H9 (cell line): ENCODE measurements around the gene OR9G4. TPM values are rescaled to one million over a fixed set of nuclear protein-coding genes. Genes with fewer than 3 reads are reported as not detected.

ENCODE experiments used
- DNase-seq: peaks from one replicate; pipeline ENCODE4 v3.0.0-alpha.2; 2017
- H2AFZ ChIP-seq: one replicate; pipeline ENCODE4 v1.6.1; 2013; ENCODE audit warnings: mild to moderate bottlenecking, low read length, control low read depth, moderate library complexity
- H2AK5ac ChIP-seq: 2 replicates; pipeline ENCODE4 v1.6.1; 2013; ENCODE audit warnings: low read length, control low read depth, mixed read lengths; ENCODE audit not compliant: insufficient read length
- H2BK120ac ChIP-seq: one replicate; pipeline ENCODE4 v1.6.1; 2013; ENCODE audit warnings: low read depth, mild to moderate bottlenecking, low read length, control low read depth, inconsistent platforms; ENCODE audit not compliant: poor library complexity, severe bottlenecking
- H2BK12ac ChIP-seq: 2 replicates; pipeline ENCODE4 v1.6.1; 2013; ENCODE audit warnings: low read length, control low read depth, mixed read lengths, low read depth; ENCODE audit not compliant: insufficient read length
- H2BK15ac ChIP-seq: 2 replicates; pipeline ENCODE4 v1.6.1; 2013; ENCODE audit warnings: low read depth, low read length, control low read depth
- H2BK20ac ChIP-seq: one replicate; pipeline ENCODE4 v1.6.1; 2013; ENCODE audit warnings: low read depth, mild to moderate bottlenecking, low read length, control low read depth, inconsistent platforms; ENCODE audit not compliant: poor library complexity, severe bottlenecking
- H2BK5ac ChIP-seq: 2 replicates; pipeline ENCODE4 v1.6.1; 2013; ENCODE audit warnings: low read length, control low read depth, mixed read lengths; ENCODE audit not compliant: insufficient read length
- H3K14ac ChIP-seq: 2 replicates; pipeline ENCODE4 v1.6.1; 2013; ENCODE audit warnings: low read length, control low read depth; ENCODE audit not compliant: insufficient read depth
- H3K18ac ChIP-seq: 2 replicates; pipeline ENCODE4 v1.6.1; 2013; ENCODE audit warnings: low read depth, mild to moderate bottlenecking, mixed read lengths, low read length, control low read depth; ENCODE audit not compliant: insufficient read length
- H3K23ac ChIP-seq: 2 replicates; pipeline ENCODE4 v1.6.1; 2013; ENCODE audit warnings: low read length, control low read depth, mixed read lengths, low read depth; ENCODE audit not compliant: insufficient read length
- H3K23me2 ChIP-seq: 2 replicates; pipeline ENCODE4 v1.6.1; 2013; ENCODE audit warnings: low read depth, mild to moderate bottlenecking, mixed read lengths, low read length, control low read depth; ENCODE audit not compliant: insufficient read length, poor library complexity, severe bottlenecking
- H3K27ac ChIP-seq: 2 replicates; pipeline ENCODE4 v1.5.1; 2013; ENCODE audit warnings: low read length, control low read depth, mixed read lengths, low read depth; ENCODE audit not compliant: insufficient read length
- H3K27me3 ChIP-seq: 2 replicates; pipeline ENCODE4 v1.6.1; 2013; ENCODE audit warnings: low read length, control low read depth, inconsistent platforms; ENCODE audit not compliant: insufficient read depth
- H3K4ac ChIP-seq: 2 replicates; pipeline ENCODE4 v1.6.1; 2013; ENCODE audit warnings: low read depth, mild to moderate bottlenecking, control low read depth, inconsistent platforms, low read length, moderate library complexity
- H3K4me1 ChIP-seq: 2 replicates; pipeline ENCODE4 v1.6.1; 2013; ENCODE audit warnings: low read length, control low read depth, inconsistent platforms; ENCODE audit not compliant: insufficient read depth
- H3K4me2 ChIP-seq: 2 replicates; pipeline ENCODE4 v1.6.1; 2013; ENCODE audit warnings: low read length, control low read depth, mixed read lengths; ENCODE audit not compliant: insufficient read length, insufficient read depth
- H3K56ac ChIP-seq: 2 replicates; pipeline ENCODE4 v1.6.1; 2013; ENCODE audit warnings: low read depth, mild to moderate bottlenecking, mixed read lengths, low read length, control low read depth; ENCODE audit not compliant: insufficient read length
- H3K79me1 ChIP-seq: 2 replicates; pipeline ENCODE4 v1.6.1; 2013; ENCODE audit warnings: low read depth, mild to moderate bottlenecking, moderate library complexity, low read length, control low read depth, inconsistent platforms; ENCODE audit not compliant: insufficient read depth, poor library complexity, severe bottlenecking
- H3K79me2 ChIP-seq: 2 replicates; pipeline ENCODE4 v1.6.1; 2013; ENCODE audit warnings: low read length, control low read depth, inconsistent platforms; ENCODE audit not compliant: insufficient read depth
- H3K9ac ChIP-seq: 2 replicates; pipeline ENCODE4 v1.6.1; 2013; ENCODE audit warnings: low read length, control low read depth, mixed read lengths; ENCODE audit not compliant: insufficient read length; ENCODE audit errors: extremely low read depth
- H3K9me3 ChIP-seq: one replicate; pipeline ENCODE4 v1.6.1; 2013; ENCODE audit warnings: low read depth, low read length, inconsistent platforms; ENCODE audit not compliant: control insufficient read depth
- H3T11ph ChIP-seq: one replicate; pipeline ENCODE4 v1.6.1; 2013; ENCODE audit warnings: mild to moderate bottlenecking, low read length, control low read depth, inconsistent platforms
- H4K20me1 ChIP-seq: one replicate; pipeline ENCODE4 v1.6.1; 2013; ENCODE audit not compliant: control insufficient read depth, insufficient read length, insufficient read depth
- H4K5ac ChIP-seq: 2 replicates; pipeline ENCODE4 v1.6.1; 2013; ENCODE audit warnings: low read depth, mild to moderate bottlenecking, mixed read lengths, low read length, control low read depth; ENCODE audit not compliant: insufficient read length
- H4K8ac ChIP-seq: replicated peaks from 2 replicates; pipeline ENCODE4 v1.6.1; 2013; ENCODE audit warnings: low read length, control low read depth, mixed read lengths, low read depth; ENCODE audit not compliant: insufficient read length
- H4K91ac ChIP-seq: 2 replicates; pipeline ENCODE4 v1.6.1; 2013; ENCODE audit warnings: low read depth, mild to moderate bottlenecking, moderate library complexity, mixed read lengths, low read length, control low read depth; ENCODE audit not compliant: insufficient read length
- H3K27ac Mint-ChIP-seq, 3 experiments: 2 replicates in 2 of 3; 3 replicates in 1 of 3; pipeline ENCODE4 v1.8.0; 2020 to 2021; ENCODE audit warnings: mixed read lengths in 3 of 3, mild to moderate bottlenecking in 1 of 3, moderate library complexity in 1 of 3
- H3K27me3 Mint-ChIP-seq: 2 replicates; pipeline ENCODE4 v1.8.0; 2021; ENCODE audit warnings: low read depth, mild to moderate bottlenecking, moderate library complexity, mixed read lengths
- H3K36me3 Mint-ChIP-seq, 3 experiments: 2 replicates in 2 of 3; 3 replicates in 1 of 3; pipeline ENCODE4 v1.8.0; 2020 to 2021; ENCODE audit warnings: low read depth in 3 of 3, mixed read lengths in 3 of 3; ENCODE audit not compliant: insufficient read depth in 1 of 3
- H3K4me1 Mint-ChIP-seq, 2 experiments: 2 replicates each; pipeline ENCODE4 v1.8.0; 2020; ENCODE audit warnings: mixed read lengths in 2 of 2
- H3K4me3 Mint-ChIP-seq, 2 experiments: 2 replicates in 1 of 2; 3 replicates in 1 of 2; pipeline ENCODE4 v1.8.0; 2020 to 2021; ENCODE audit warnings: mild to moderate bottlenecking in 2 of 2, mixed read lengths in 2 of 2, moderate library complexity in 1 of 2
- H3K9me3 Mint-ChIP-seq, 2 experiments: 2 replicates in 1 of 2; 3 replicates in 1 of 2; pipeline ENCODE4 v1.8.0; 2020; ENCODE audit warnings: mild to moderate bottlenecking in 2 of 2, mixed read lengths in 2 of 2, moderate library complexity in 1 of 2
- CTCF ChIP-seq: fragments of 200-600 bp; sonication (generic); conservative IDR thresholded peaks from 3 replicates; pipeline ENCODE4 v1.8.0; 2021; ENCODE audit warnings: antibody characterized with exemption, mild to moderate bottlenecking
- WGBS: extraction: QIAGEN DNeasy Blood & Tissue Kit; methylation state at CpG from one replicate; pipeline ENCODE4 v1.1.7; 2013; ENCODE audit warnings: missing lambda C conversion rate, low lambda C conversion rate, mixed read lengths; ENCODE audit not compliant: insufficient read length; ENCODE audit errors: extremely low coverage; 5-methylcytosine and 5-hydroxymethylcytosine counted together
- total RNA-seq: library from RNA; stranded (reverse); gene quantifications from 2 replicates; pipeline ENCODE4 v1.2.1, GENCODE V29; 2021

The OR9G4 gene
- total RNA-seq, 1 experiment from 2014 or later = not detected

GRCh38 chr11:56783448-56784041, 35.0 kb upstream of the OR9G4 start:
- H3K14ac ChIP-seq = no peak overlapping the region
- H3K4me1 ChIP-seq = no peaks in the 10 kb centered on the region
- no peak overlapping the region for H3K9ac ChIP-seq
- no peak overlapping the region for H3T11ph ChIP-seq
- H2AFZ ChIP-seq = no peak overlapping the region
- H3K27me3 ChIP-seq = no peaks in the 10 kb centered on the region
- no CpG with 5 or more reads among the region's 6 CpGs for WGBS
- H3K79me2 ChIP-seq = no peaks in the 10 kb centered on the region
- H3K27ac Mint-ChIP-seq = no peak overlapping the region
- no peak overlapping the region for H3K27ac ChIP-seq
- no peak overlapping the region for H4K5ac ChIP-seq
- no peaks in the 10 kb centered on the region for H3K27me3 Mint-ChIP-seq
- H2BK12ac ChIP-seq = no peak overlapping the region
- no peak overlapping the region for H2BK15ac ChIP-seq
- no peaks in the 10 kb centered on the region for H3K23me2 ChIP-seq
- peak; percentile 82 for TF ChIP-seq CTCF
- H2AK5ac ChIP-seq = no peak overlapping the region
- no peak for DNase-seq
- H3K4me1 Mint-ChIP-seq = peaks cover 4 to 5% of the 10 kb centered on the region in 2 experiments; a peak in 3 of 4 replicates
- H3K18ac ChIP-seq = no peak overlapping the region
- H3K4me2 ChIP-seq = no peak overlapping the region
- H2BK20ac ChIP-seq = no peak overlapping the region
- H2BK5ac ChIP-seq = no peak overlapping the region
- H3K79me1 ChIP-seq = no peaks in the 10 kb centered on the region
- no peak overlapping the region for H4K91ac ChIP-seq
- no peaks in the 10 kb centered on the region for H3K9me3 ChIP-seq
- H3K56ac ChIP-seq = no peak overlapping the region
- H3K9me3 Mint-ChIP-seq = peaks cover 9 to 11% of the 10 kb centered on the region in 2 experiments; a peak in 4 of 5 replicates
- H3K36me3 Mint-ChIP-seq = peaks cover 7 to 15% (median 10%) of the 10 kb centered on the region in 3 experiments; a peak in 4 of 7 replicates
- no peak overlapping the region for H3K23ac ChIP-seq
- no peak overlapping the region for H3K4me3 Mint-ChIP-seq
- no peaks in the 10 kb centered on the region for H4K20me1 ChIP-seq
- no peak overlapping the region for H3K4ac ChIP-seq
- no peak overlapping the region for H2BK120ac ChIP-seq
- no peak overlapping the region for H4K8ac ChIP-seq
